Breast epithelium (tissue), 3 donors: ENCODE results near the gene MX2.

Experiments used
- POLR2A ChIP-seq: fragments of 450-650 bp; IDR thresholded peaks from one replicate; pipeline ENCODE4 v1.6.1; 2016; ENCODE audit warnings: antibody characterized with exemption, mild to moderate bottlenecking, moderate library complexity
- POLR2AphosphoS5 ChIP-seq, 3 donors: sonication (generic); formaldehyde crosslinking; IDR thresholded peaks; one replicate each; pipeline ENCODE4 v1.6.1; 2017; ENCODE audit warnings: antibody characterized with exemption in 3 of 3
- TF ChIP-seq, protein P1 (sequence below), 3 donors: fragments of 450-650 bp; IDR thresholded peaks; one replicate each; pipeline ENCODE4 v1.5.1; 2016 to 2017; ENCODE audit warnings: antibody characterized with exemption in 3 of 3, mild to moderate bottlenecking in 3 of 3, moderate library complexity in 3 of 3

DNA sequence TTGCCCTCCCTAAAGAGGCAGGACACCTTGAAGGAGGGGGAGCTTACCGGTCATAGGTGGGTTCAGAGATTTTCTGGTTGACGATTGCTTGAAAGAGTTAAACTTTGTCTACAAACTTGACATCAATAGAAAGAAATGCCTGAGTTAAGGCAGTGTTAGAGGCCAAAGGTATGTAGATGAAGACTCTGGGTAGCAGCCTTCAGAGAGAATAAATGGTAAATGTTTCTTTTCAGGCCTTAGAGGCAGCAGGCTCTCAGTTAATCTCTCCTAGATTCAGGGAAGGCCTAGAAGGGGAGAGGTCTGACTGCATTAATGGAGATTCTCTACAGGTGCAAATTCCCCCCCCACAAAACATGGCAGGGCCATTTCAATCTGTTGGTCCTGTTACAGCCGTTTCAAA, 91.9 kb downstream of the MX2 start:
- TF ChIP-seq, protein P1, sequence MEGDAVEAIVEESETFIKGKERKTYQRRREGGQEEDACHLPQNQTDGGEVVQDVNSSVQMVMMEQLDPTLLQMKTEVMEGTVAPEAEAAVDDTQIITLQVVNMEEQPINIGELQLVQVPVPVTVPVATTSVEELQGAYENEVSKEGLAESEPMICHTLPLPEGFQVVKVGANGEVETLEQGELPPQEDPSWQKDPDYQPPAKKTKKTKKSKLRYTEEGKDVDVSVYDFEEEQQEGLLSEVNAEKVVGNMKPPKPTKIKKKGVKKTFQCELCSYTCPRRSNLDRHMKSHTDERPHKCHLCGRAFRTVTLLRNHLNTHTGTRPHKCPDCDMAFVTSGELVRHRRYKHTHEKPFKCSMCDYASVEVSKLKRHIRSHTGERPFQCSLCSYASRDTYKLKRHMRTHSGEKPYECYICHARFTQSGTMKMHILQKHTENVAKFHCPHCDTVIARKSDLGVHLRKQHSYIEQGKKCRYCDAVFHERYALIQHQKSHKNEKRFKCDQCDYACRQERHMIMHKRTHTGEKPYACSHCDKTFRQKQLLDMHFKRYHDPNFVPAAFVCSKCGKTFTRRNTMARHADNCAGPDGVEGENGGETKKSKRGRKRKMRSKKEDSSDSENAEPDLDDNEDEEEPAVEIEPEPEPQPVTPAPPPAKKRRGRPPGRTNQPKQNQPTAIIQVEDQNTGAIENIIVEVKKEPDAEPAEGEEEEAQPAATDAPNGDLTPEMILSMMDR (IDR thresholded peaks at IDR 0.05): no peak
- TF ChIP-seq POLR2A (no peak), POLR2AphosphoS5 (IDR thresholded peaks at IDR 0.05) (no peak)
